LHCN-M2 (cell line): ENCODE measurements around the gene FAM227A. TPM values are rescaled to one million over a fixed set of nuclear protein-coding genes. Genes with fewer than 3 reads are reported as not detected.
A peak's percentile ranks its signal among the peaks of the same experiment; 100 is the strongest.
"Not testable (repeated sequence)": the region's sequence is repeated elsewhere in the genome, so short reads cannot be mapped to it uniquely, and the experiment has no call there.

ENCODE experiments used
- DNase-seq: peaks from one replicate; pipeline ENCODE4 v3.0.0-alpha.2; 2012; ENCODE audit warnings: low read depth
- total RNA-seq: library from RNA; depleted of rRNA; stranded (reverse); fragments of >200 nt; gene quantifications from 2 replicates; pipeline ENCODE4 v1.2.3, GENCODE V29; 2014

The FAM227A gene
- total RNA-seq, 1 experiment from 2014 or later: 1.4 TPM

DNA sequence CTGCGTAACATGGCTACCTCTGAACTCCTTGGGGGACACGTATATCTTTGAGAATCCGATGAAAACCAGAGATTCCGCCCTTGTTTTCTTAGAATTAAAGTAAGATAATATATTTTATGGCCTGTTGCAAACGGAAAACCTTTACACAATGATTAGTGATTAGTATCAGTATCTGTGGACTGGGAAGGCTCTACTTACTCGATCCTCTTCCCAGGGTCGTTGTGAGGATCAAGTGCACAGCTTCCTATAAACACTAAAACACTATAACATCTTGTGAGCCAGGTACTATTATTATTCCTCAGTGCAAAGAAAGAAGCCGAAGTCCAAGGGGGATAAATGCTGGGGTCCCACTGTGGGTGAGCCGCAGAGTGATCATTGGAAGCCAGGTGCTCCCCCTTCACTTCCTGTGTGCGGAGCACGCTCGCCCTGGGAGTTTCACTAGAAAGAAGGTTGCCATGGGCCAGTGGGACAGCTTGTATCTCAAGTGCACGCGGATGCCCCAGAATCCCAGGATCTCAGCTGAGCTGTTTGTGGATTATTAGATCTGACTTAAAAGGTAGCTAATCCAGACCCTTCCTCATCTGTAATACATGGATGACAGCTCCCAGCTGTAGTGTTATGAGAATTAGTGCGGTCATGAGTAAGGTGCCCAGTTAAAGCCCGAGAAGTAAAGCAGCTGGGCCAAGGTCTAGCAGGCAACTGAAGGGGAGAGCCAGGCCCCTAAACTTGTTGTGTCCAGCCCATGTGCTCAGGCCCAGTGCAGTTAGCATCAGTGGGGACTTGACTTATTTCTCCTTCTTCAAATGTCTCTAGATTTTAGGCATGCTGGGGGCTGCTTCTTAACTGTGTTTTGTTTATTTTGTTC lies 1.1 kb upstream of the FAM227A start:
- no peak for DNase-seq

DNA sequence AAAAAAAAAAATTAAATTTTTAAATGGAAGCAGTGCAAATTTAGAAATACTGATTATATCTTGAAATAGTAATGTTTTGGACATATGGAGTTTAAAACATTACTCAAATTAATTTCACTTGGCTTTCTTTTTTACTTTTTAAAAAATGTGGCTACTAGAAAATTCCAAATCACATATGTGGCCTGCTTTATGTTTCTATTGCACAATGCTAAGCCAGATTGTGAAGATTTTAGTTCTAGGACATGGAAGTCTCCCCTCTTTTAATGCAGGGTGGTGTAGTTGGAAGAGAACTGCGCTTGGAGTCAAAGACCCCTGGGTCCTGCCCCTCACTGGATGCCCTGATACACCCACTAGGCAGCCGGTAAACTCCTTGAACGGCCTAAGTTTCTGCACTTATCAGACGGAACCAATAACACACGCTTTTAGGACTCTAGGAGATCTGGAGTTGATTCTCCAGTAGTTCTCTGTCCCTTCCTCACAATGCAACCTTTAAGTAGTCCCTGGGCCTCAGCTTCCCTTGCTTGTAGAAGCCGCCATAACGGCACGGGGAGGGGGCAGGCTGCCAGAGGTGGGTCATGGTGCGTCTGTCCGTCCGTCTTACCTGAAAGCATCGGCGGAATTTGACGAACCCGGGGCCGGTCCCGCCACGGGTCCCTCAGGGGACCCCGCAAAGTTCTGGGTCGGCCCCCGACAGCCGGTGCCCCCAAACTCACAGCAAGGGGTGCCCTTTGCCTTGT lies 505 bp downstream of the FAM227A start:
- DNase-seq: no peak

DNA sequence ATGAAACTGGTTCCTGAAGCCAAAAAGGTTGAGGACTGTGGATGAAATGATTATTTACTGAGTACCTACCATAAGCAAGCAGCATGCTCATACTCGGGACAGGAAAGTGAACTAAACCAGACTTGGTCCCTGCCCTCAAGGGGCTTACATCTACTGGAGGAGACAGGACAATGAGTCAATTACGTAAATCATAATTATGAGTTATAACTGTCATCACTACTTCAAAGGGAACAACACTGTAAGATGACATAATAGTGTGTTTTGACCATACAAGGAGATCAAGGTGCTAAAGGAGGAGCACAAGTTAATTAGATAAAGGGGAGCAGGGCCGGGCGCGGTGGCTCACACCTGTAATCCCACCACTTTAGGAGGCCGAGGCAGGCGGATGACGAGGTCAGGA lies 2.5 kb downstream of the FAM227A start:
- no peak for DNase-seq

- no peak for DNase-seq
Measured at GRCh38 chr22:38652859-38653258, 3.3 kb downstream of the FAM227A start.

GRCh38 chr22:38649841-38650522 lies 6.2 kb downstream of the FAM227A start:
- DNase-seq: no peak

DNA sequence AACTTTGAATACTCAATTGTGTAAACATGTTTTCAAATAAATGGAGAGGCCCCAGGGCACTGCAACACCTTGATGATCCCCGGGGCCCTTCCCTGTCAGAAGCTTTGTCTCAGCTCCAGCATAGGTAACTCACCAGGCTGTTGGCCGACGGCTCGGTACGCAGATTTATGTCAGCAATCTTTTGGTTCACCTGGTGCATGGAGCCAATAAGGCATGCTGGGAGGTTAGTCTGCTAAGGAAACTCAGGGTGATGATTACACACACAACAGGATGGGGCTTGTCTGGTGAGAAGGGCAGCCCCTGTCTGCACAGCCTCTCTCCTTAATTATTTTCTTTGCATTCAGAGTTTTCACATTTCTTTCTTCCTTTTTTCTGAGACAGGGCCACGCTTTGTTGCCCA lies 10.8 kb downstream of the FAM227A start:
- no peak for DNase-seq

DNA sequence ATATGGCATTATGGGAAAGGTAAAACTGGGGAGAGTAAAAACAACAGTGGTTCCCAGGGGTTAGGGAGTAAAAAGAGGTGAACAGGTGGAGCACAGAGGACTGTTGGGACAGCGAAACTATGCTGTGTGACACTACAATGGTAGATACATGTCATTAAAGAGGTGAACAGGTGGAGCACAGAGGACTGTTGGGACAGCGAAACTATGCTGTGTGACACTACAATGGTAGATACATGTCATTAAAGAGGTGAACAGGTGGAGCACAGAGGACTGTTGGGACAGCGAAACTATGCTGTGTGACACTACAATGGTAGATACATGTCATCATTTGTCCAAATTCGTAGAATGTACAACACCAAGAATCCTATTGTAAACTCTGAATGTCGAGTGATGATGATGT lies 11.9 kb downstream of the FAM227A start:
- not testable (repeated sequence) for DNase-seq

DNA sequence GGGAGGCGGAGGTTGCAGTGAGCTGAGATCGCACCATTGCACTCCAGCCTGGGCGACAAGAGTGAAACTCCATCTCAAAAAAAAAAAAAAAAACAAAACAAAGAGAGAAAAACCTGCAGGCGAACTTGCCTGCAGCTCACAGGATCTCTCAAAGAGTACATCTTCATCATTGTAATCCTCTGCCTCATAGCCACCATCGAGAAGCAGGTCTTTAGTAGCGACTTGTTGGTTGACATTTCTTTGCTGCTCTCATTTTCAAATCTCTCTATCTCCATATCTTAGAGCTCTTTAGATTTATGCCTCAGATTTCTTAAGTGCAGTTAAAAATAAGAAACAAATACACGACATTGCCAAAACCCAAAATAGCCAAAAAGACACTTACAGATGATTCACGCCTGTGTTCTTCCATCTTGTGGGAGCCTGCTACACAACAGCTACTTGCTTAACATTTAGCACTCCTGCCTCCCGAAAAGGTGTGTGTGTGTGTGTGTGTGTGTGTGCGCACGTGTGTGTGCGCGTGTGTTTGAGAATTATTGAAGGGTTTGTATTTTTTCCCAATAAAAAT lies 14.6 kb downstream of the FAM227A start:
- no peak for DNase-seq

GRCh38 chr22:38638728-38639127 lies 17.5 kb downstream of the FAM227A start:
- DNase-seq: peak; percentile 50

- DNase-seq: peak; percentile 50
Measured at GRCh38 chr22:38638216-38638615, 18.0 kb downstream of the FAM227A start.

GRCh38 chr22:38632528-38632927 lies 23.7 kb downstream of the FAM227A start:
- no peak for DNase-seq

GRCh38 chr22:38631724-38632123 lies 24.5 kb downstream of the FAM227A start:
- no peak for DNase-seq

GRCh38 chr22:38629108-38629507 lies 27.1 kb downstream of the FAM227A start:
- no peak for DNase-seq

- DNase-seq: no peak
Measured at GRCh38 chr22:38628444-38628843, 27.7 kb downstream of the FAM227A start.

DNA sequence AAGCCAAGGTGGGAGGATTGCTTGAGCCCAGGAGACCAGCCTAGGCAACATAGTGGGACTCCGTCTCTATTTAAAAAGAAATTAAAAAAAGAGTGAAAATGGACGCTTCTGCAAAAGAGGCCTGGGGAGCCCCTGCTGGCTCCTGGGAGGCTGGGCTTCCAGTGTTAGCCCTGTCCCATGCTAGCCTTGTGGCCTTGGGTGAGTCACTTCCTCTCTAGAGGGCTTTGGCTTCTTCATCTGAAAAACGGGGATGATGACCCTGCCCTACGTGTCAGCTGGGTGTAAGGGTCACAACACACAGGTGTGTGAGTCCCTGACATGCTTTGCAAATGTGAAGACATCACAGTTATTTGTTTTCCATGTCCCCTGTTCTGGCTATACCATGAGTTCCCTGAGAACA lies 32.8 kb downstream of the FAM227A start:
- no peak for DNase-seq

GRCh38 chr22:38618682-38619081 lies 37.5 kb downstream of the FAM227A start:
- peak; percentile 25 for DNase-seq

DNA sequence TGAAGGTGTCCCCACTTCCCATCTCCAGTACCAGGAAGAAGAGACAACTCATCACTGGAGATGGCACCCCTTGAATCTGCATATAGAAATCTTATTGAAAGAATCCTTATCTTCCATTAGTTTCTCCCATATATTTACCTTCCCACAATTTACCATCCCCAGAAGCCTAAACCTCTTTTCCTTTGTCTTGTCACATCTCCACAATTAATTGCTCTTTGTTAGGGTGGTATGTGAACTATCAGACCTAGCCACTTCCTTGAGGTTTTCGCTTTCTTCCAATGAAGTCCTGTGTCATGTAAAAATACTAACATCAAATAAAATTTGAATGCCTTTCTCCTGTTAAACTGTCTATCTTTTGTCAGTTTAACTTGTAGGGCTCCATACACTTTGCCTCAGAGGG lies 37.9 kb downstream of the FAM227A start:
- DNase-seq: no peak

DNA sequence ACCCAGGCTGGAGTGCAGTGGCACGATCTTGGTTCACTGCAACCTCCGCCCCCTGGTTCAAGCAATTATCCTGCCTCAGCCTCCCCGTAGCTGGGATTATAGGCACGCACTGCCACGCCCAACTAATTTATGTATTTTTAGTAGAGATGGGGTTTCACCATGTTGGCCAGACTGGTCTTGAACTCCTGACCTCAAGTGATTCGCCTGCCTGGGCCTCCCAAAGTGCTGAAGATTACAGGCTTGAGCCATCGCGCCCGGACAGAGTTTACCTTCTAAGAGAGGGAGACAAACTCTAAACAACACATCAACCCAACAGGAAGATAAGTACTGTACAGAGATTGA lies 41.2 kb downstream of the FAM227A start:
- not testable (repeated sequence) for DNase-seq

- DNase-seq: no peak
Measured at GRCh38 chr22:38614332-38615063, 41.7 kb downstream of the FAM227A start.

GRCh38 chr22:38613588-38613987 lies 42.6 kb downstream of the FAM227A start:
- DNase-seq: no peak
